ENCODE results near the gene AMT. TPM values are rescaled to one million over a fixed set of nuclear protein-coding genes. Genes with fewer than 3 reads are reported as not detected.
A peak's percentile ranks its signal among the peaks of the same experiment; 100 is the strongest.

The AMT gene
- total and polyA plus RNA-seq, 2 of the 13 experiments (the other 11 are each of a cell fraction or from before 2014, with no cell fraction given), result 35.3 to 59.0 TPM

DNA sequence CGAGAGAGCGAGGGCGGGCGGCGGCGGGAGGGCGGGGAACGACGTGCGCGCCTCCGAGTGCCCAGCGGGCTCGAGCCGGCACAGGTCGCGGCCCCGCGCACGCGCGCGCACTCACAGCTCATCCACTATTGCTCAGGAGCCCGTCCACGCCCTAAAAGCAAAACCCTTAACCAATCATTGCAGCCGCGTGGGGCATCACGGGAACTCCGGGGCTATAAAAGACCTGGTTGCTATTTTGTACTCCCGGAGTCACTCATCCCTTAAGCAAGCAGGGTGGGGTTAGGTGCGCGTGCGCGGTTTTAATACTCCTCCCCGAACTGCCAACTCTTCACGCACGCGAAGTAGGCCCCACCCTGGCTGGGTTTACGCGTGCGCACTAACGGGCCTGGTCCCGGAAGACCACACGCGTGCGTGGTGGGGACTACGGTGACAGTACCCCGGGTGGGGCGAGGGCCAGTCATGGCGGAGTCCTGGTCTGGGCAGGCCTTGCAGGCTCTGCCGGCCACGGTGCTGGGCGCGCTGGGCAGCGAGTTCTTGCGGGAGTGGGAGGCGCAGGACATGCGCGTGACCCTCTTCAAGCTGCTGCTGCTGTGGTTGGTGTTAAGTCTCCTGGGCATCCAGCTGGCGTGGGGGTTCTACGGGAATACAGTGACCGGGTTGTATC, 10.2 kb downstream of the AMT start, which contains the start of the genes RHOA and TCTA (continued):
- TF ChIP-seq, protein P1, sequence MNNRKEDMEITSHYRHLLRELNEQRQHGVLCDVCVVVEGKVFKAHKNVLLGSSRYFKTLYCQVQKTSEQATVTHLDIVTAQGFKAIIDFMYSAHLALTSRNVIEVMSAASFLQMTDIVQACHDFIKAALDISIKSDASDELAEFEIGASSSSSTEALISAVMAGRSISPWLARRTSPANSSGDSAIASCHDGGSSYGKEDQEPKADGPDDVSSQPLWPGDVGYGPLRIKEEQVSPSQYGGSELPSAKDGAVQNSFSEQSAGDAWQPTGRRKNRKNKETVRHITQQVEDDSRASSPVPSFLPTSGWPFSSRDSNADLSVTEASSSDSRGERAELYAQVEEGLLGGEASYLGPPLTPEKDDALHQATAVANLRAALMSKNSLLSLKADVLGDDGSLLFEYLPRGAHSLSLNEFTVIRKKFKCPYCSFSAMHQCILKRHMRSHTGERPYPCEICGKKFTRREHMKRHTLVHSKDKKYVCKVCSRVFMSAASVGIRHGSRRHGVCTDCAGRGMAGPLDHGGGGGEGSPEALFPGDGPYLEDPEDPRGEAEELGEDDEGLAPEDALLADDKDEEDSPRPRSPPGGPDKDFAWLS (CRISPR knock-in tag; IDR thresholded peaks at IDR 0.05; ENCODE audit: borderline replicate concordance), result no peak
- TF ChIP-seq, protein P2, sequence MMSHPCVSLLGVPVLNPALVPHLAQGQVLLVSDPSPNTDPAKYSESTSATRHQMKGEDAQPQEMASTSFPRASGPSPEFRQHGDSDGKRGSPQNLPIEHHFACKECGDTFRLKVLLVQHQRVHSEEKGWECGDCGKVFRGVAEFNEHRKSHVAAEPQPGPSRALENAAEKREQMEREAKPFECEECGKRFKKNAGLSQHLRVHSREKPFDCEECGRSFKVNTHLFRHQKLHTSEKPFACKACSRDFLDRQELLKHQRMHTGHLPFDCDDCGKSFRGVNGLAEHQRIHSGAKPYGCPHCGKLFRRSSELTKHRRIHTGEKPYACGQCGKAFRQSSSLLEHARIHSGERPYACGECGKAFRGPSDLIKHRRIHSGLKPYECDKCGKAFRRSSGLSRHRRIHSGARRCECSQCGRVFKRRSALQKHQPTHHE (CRISPR knock-in tag; IDR thresholded peaks at IDR 0.05; ENCODE audit: borderline replicate concordance), result no peak; the same call in 1 of the 2 replicates
- TF ChIP-seq ZNF274 (CRISPR knock-in tag; IDR thresholded peaks at IDR 0.05) (peak; percentile 56), ELF1 (CRISPR knock-in tag; IDR thresholded peaks at IDR 0.05) (peak; percentile 88), SNAI1 (CRISPR knock-in tag; IDR thresholded peaks at IDR 0.05; ENCODE audit: borderline replicate concordance) (peak; percentile 90; the same call in 1 of the 2 replicates), AHR (CRISPR knock-in tag; IDR thresholded peaks at IDR 0.05) (peak; percentile 92), SMAD9 (CRISPR knock-in tag; IDR thresholded peaks at IDR 0.05) (no peak), SKI (IDR thresholded peaks at IDR 0.05; ENCODE audit: partially characterized antibody) (no peak), ZNF75D (CRISPR knock-in tag; IDR thresholded peaks at IDR 0.05; ENCODE audit: borderline replicate concordance) (no peak), RNF2 (conservative IDR thresholded peaks at IDR 0.05; ENCODE audit: low read depth) (0 out of 2 replicates have a peak, but pooled peaks have one; percentile 38), ZNF614 (CRISPR knock-in tag; IDR thresholded peaks at IDR 0.05; ENCODE audit: borderline replicate concordance) (peak; percentile 84; the same call in 1 of the 2 replicates)
- TF ChIP-seq, protein P3, sequence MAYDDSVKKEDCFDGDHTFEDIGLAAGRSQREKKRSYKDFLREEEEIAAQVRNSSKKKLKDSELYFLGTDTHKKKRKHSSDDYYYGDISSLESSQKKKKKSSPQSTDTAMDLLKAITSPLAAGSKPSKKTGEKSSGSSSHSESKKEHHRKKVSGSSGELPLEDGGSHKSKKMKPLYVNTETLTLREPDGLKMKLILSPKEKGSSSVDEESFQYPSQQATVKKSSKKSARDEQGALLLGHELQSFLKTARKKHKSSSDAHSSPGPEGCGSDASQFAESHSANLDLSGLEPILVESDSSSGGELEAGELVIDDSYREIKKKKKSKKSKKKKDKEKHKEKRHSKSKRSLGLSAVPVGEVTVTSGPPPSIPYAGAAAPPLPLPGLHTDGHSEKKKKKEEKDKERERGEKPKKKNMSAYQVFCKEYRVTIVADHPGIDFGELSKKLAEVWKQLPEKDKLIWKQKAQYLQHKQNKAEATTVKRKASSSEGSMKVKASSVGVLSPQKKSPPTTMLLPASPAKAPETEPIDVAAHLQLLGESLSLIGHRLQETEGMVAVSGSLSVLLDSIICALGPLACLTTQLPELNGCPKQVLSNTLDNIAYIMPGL (CRISPR knock-in tag; IDR thresholded peaks at IDR 0.05; ENCODE audit: borderline replicate concordance in 1 of 2, low read depth in 1 of 2), result peak; percentile 42 to 54; a peak in 2 of 4 replicates
- TF ChIP-seq, protein P4, sequence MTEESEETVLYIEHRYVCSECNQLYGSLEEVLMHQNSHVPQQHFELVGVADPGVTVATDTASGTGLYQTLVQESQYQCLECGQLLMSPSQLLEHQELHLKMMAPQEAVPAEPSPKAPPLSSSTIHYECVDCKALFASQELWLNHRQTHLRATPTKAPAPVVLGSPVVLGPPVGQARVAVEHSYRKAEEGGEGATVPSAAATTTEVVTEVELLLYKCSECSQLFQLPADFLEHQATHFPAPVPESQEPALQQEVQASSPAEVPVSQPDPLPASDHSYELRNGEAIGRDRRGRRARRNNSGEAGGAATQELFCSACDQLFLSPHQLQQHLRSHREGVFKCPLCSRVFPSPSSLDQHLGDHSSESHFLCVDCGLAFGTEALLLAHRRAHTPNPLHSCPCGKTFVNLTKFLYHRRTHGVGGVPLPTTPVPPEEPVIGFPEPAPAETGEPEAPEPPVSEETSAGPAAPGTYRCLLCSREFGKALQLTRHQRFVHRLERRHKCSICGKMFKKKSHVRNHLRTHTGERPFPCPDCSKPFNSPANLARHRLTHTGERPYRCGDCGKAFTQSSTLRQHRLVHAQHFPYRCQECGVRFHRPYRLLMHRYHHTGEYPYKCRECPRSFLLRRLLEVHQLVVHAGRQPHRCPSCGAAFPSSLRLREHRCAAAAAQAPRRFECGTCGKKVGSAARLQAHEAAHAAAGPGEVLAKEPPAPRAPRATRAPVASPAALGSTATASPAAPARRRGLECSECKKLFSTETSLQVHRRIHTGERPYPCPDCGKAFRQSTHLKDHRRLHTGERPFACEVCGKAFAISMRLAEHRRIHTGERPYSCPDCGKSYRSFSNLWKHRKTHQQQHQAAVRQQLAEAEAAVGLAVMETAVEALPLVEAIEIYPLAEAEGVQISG (CRISPR knock-in tag; IDR thresholded peaks at IDR 0.05), result peak; percentile 65
- TF ChIP-seq, protein P5, sequence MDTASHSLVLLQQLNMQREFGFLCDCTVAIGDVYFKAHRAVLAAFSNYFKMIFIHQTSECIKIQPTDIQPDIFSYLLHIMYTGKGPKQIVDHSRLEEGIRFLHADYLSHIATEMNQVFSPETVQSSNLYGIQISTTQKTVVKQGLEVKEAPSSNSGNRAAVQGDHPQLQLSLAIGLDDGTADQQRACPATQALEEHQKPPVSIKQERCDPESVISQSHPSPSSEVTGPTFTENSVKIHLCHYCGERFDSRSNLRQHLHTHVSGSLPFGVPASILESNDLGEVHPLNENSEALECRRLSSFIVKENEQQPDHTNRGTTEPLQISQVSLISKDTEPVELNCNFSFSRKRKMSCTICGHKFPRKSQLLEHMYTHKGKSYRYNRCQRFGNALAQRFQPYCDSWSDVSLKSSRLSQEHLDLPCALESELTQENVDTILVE (CRISPR knock-in tag; IDR thresholded peaks at IDR 0.05), result peak; percentile 74
- TF ChIP-seq, protein P6, sequence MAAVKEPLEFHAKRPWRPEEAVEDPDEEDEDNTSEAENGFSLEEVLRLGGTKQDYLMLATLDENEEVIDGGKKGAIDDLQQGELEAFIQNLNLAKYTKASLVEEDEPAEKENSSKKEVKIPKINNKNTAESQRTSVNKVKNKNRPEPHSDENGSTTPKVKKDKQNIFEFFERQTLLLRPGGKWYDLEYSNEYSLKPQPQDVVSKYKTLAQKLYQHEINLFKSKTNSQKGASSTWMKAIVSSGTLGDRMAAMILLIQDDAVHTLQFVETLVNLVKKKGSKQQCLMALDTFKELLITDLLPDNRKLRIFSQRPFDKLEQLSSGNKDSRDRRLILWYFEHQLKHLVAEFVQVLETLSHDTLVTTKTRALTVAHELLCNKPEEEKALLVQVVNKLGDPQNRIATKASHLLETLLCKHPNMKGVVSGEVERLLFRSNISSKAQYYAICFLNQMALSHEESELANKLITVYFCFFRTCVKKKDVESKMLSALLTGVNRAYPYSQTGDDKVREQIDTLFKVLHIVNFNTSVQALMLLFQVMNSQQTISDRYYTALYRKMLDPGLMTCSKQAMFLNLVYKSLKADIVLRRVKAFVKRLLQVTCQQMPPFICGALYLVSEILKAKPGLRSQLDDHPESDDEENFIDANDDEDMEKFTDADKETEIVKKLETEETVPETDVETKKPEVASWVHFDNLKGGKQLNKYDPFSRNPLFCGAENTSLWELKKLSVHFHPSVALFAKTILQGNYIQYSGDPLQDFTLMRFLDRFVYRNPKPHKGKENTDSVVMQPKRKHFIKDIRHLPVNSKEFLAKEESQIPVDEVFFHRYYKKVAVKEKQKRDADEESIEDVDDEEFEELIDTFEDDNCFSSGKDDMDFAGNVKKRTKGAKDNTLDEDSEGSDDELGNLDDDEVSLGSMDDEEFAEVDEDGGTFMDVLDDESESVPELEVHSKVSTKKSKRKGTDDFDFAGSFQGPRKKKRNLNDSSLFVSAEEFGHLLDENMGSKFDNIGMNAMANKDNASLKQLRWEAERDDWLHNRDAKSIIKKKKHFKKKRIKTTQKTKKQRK (IDR thresholded peaks at IDR 0.05; ENCODE audit: low read length), result no peak

Data from HepG2 (cell line).